ENCODE data around the gene POSTN. TPM values are rescaled to one million over a fixed set of nuclear protein-coding genes. Genes with fewer than 3 reads are reported as not detected.

Gene POSTN, protein sequence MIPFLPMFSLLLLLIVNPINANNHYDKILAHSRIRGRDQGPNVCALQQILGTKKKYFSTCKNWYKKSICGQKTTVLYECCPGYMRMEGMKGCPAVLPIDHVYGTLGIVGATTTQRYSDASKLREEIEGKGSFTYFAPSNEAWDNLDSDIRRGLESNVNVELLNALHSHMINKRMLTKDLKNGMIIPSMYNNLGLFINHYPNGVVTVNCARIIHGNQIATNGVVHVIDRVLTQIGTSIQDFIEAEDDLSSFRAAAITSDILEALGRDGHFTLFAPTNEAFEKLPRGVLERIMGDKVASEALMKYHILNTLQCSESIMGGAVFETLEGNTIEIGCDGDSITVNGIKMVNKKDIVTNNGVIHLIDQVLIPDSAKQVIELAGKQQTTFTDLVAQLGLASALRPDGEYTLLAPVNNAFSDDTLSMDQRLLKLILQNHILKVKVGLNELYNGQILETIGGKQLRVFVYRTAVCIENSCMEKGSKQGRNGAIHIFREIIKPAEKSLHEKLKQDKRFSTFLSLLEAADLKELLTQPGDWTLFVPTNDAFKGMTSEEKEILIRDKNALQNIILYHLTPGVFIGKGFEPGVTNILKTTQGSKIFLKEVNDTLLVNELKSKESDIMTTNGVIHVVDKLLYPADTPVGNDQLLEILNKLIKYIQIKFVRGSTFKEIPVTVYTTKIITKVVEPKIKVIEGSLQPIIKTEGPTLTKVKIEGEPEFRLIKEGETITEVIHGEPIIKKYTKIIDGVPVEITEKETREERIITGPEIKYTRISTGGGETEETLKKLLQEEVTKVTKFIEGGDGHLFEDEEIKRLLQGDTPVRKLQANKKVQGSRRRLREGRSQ
- total RNA-seq = 1.3 and 102 TPM in 2 replicates

DNA sequence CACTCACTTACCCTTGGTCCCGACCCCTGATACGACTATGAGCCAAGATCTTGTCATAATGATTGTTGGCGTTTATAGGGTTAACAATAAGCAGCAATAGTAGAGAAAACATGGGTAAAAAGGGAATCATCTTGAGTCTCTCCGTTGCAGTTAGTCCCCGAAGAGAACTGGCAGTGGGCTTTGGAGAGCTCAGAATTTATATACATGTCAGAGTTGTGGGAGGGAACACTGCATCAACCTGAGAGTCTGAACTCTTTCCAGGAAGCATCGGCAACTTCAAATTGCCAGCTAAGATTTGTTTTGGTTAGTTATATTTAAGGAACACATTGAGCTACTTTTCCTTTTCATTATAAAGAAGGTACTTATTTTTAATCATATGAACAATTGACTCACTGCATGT is at the start of gene POSTN:
Gene POSTN, minus strand, starts transcription at position 172 of the 400 bp plus-strand sequence. Its CDS starts 42 bp downstream, at position 130.

